IMR-90 (cell line): Measurements from ENCODE around the gene SEPTIN5. TPM values are rescaled to one million over a fixed set of nuclear protein-coding genes. Genes with fewer than 3 reads are reported as not detected.

Experiments
- ATAC-seq: fragments of 200-7000 bp; cut with Tn5 transposase; 2 replicates; pipeline ENCODE4 v1.9.1; 2020; ENCODE audit warnings: low read depth, mild to moderate bottlenecking, moderate library complexity
- BruUV-seq: library from RNA; stranded (reverse); fragments of 400-500 nt; replicated peaks from 2 replicates; lab custom pipeline; 2021; lab: Mats Ljungman, UMichigan
- CTCF ChIA-PET: fragments of 300-600 bp; formaldehyde crosslinking; extraction: SDS; loops from one replicate; lab custom pipeline; 2021; ENCODE audit warnings: antibody characterized with exemption; lab: Yijun Ruan, JAX
- POLR2A ChIA-PET: fragments of 300-600 bp; sonication (Branson Sonifier 250); formaldehyde crosslinking; loops from one replicate; lab custom pipeline; 2022; ENCODE audit warnings: antibody characterized with exemption; ENCODE audit not compliant: unreplicated experiment; lab: Charles Lee
- DNase-seq: peaks from one replicate; pipeline ENCODE4 v3.0.0; 2013
- H2AFZ ChIP-seq: replicated peaks from 2 replicates; pipeline ENCODE3; 2013; ENCODE audit warnings: low read length, mild to moderate bottlenecking; ENCODE audit not compliant: poor library complexity
- H2AK5ac ChIP-seq: 2 replicates; pipeline ENCODE4 v1.6.1; 2013; ENCODE audit warnings: low read depth, low read length, inconsistent platforms
- H2AK9ac ChIP-seq: replicated peaks from 2 replicates; pipeline ENCODE3; 2013; ENCODE audit warnings: mild to moderate bottlenecking, low read depth, low read length, moderate library complexity; ENCODE audit not compliant: poor library complexity
- H2BK120ac ChIP-seq: 2 replicates; pipeline ENCODE4 v1.6.1; 2013; ENCODE audit warnings: low read depth, low read length, inconsistent platforms
- H2BK15ac ChIP-seq: 3 replicates; pipeline ENCODE4 v1.6.1; 2013; ENCODE audit warnings: low read depth, low read length, inconsistent platforms
- H2BK20ac ChIP-seq: 2 replicates; pipeline ENCODE4 v1.6.1; 2013; ENCODE audit warnings: low read depth, mild to moderate bottlenecking, inconsistent platforms, low read length, moderate library complexity
- H2BK5ac ChIP-seq: 2 replicates; pipeline ENCODE4 v1.6.1; 2013; ENCODE audit warnings: mild to moderate bottlenecking, low read depth, low read length, inconsistent platforms; ENCODE audit not compliant: poor library complexity, severe bottlenecking
- H3K14ac ChIP-seq: replicated peaks from 2 replicates; pipeline ENCODE4 v1.6.1; 2013; ENCODE audit warnings: low read depth, low read length, inconsistent platforms
- H3K18ac ChIP-seq: 2 replicates; pipeline ENCODE4 v1.6.1; 2013; ENCODE audit warnings: low read depth, low read length, control low read depth
- H3K23ac ChIP-seq: 2 replicates; pipeline ENCODE4 v1.6.1; 2013; ENCODE audit warnings: low read depth, low read length, inconsistent platforms
- H3K27ac ChIP-seq: 2 replicates; pipeline ENCODE4 v1.5.1; 2013; ENCODE audit warnings: mild to moderate bottlenecking, control low read depth, low read length; ENCODE audit not compliant: insufficient read depth
- H3K27me3 ChIP-seq: 2 replicates; pipeline ENCODE4 v1.6.1; 2013; ENCODE audit warnings: low read length; ENCODE audit not compliant: control insufficient read depth, insufficient read depth
- H3K36me3 ChIP-seq: 2 replicates; pipeline ENCODE4 v1.6.1; 2013; ENCODE audit warnings: low read length, mixed read lengths; ENCODE audit not compliant: control insufficient read depth, insufficient read depth
- H3K4ac ChIP-seq: 2 replicates; pipeline ENCODE4 v1.6.1; 2013; ENCODE audit warnings: low read depth, low read length, inconsistent platforms
- H3K4me1 ChIP-seq: 2 replicates; pipeline ENCODE4 v1.6.1; 2013; ENCODE audit warnings: low read length, mixed read lengths; ENCODE audit not compliant: control insufficient read depth, insufficient read depth
- H3K4me2 ChIP-seq: 2 replicates; pipeline ENCODE4 v1.6.1; 2013; ENCODE audit warnings: low read depth, mild to moderate bottlenecking, control low read depth, low read length, moderate library complexity
- H3K4me3 ChIP-seq: 2 replicates; pipeline ENCODE4 v1.5.1; 2013; ENCODE audit warnings: low read depth, mild to moderate bottlenecking, control low read depth, low read length, moderate library complexity; ENCODE audit not compliant: insufficient read depth
- H3K56ac ChIP-seq: 2 replicates; pipeline ENCODE4 v1.6.1; 2013; ENCODE audit warnings: low read length, inconsistent platforms; ENCODE audit not compliant: insufficient read depth; ENCODE audit errors: extremely low read depth
- H3K79me1 ChIP-seq, 2 experiments: 2 replicates each; pipeline ENCODE4 v1.6.1; 2013; ENCODE audit warnings: low read length in 2 of 2, inconsistent platforms in 1 of 2, low read depth in 1 of 2
- H3K9ac ChIP-seq: 2 replicates; pipeline ENCODE4 v1.6.1; 2013; ENCODE audit warnings: low read depth, low read length, control low read depth
- H3K9me1 ChIP-seq: 2 replicates; pipeline ENCODE4 v1.6.1; 2013; ENCODE audit warnings: low read length, inconsistent platforms; ENCODE audit not compliant: insufficient read depth
- H3K9me3 ChIP-seq: 2 replicates; pipeline ENCODE4 v1.6.1; 2013; ENCODE audit warnings: low read length; ENCODE audit not compliant: control insufficient read depth, insufficient read depth
- H4K20me1 ChIP-seq: 2 replicates; pipeline ENCODE4 v1.6.1; 2013; ENCODE audit warnings: low read length, inconsistent platforms; ENCODE audit not compliant: insufficient read depth
- H4K5ac ChIP-seq: 2 replicates; pipeline ENCODE4 v1.6.1; 2013; ENCODE audit warnings: mild to moderate bottlenecking, low read depth, low read length, control low read depth
- H4K8ac ChIP-seq, 2 experiments: 2 replicates each; pipeline ENCODE4 v1.6.1; 2013; ENCODE audit warnings: low read depth in 2 of 2, low read length in 2 of 2, control low read depth in 1 of 2, inconsistent platforms in 1 of 2
- H4K91ac ChIP-seq: 2 replicates; pipeline ENCODE4 v1.6.1; 2013; ENCODE audit warnings: low read depth, low read length, inconsistent platforms; ENCODE audit not compliant: insufficient read depth
- CHD1 ChIP-seq: IDR thresholded peaks from 2 replicates; pipeline ENCODE4 v1.6.1; 2012; ENCODE audit warnings: low read depth, low read length, improper control_type of control experiment
- CTCF ChIP-seq: conservative IDR thresholded peaks from 2 replicates; pipeline ENCODE4 v1.5.1; 2012; ENCODE audit warnings: mild to moderate bottlenecking, low read depth, low read length, improper control_type of control experiment
- MAZ ChIP-seq: IDR thresholded peaks from 2 replicates; pipeline ENCODE4 v1.6.1; 2012; ENCODE audit warnings: low read depth, mild to moderate bottlenecking, low read length, improper control_type of control experiment, moderate library complexity, borderline replicate concordance
- NFE2L2 ChIP-seq: fragments of 150-350 bp; IDR thresholded peaks from 2 replicates; pipeline ENCODE4 v1.6.1; 2016; ENCODE audit warnings: low read depth, mild to moderate bottlenecking, low read length
- POLR2A ChIP-seq: IDR thresholded peaks from 2 replicates; pipeline ENCODE4 v1.6.1; 2012; ENCODE audit warnings: mild to moderate bottlenecking, low read depth, low read length
- RAD21 ChIP-seq: IDR thresholded peaks from 2 replicates; pipeline ENCODE4 v1.6.1; 2012; ENCODE audit warnings: low read length, improper control_type of control experiment
- SMC3 ChIP-seq: fragments of 150-350 bp; IDR thresholded peaks from 2 replicates; pipeline ENCODE4 v1.6.1; 2016; ENCODE audit warnings: low read depth, mild to moderate bottlenecking, antibody characterized with exemption, low read length, moderate library complexity
- WGBS, 2 experiments: methylation state at CpG; one replicate each; pipeline versions ENCODE4 v1.1.5 to v1.1.7; 2013; ENCODE audit warnings: missing lambda C conversion rate in 2 of 2; ENCODE audit not compliant: insufficient read length in 1 of 2; ENCODE audit errors: extremely low coverage in 2 of 2; 5-methylcytosine and 5-hydroxymethylcytosine counted together
- dilution Hi-C: fragments of 300-500 bp; cut with HindIII; formaldehyde crosslinking; loops from one replicate; pipeline ENCODE4 v1.14.3; 2018; ENCODE audit warnings: low sequenced_read_pairs; ENCODE audit not compliant: unreplicated experiment
- in situ Hi-C: fragments of 300-500 bp; cut with MboI; formaldehyde crosslinking; loops from 3 replicates; pipeline ENCODE4 v1.14.3; 2019; ENCODE audit warnings: low sequenced_read_pairs, inconsistent platforms, mixed read lengths
- intact Hi-C: fragments of 100-400 bp; cut with micrococcal nuclease; formaldehyde crosslinking; loops from 2 replicates; pipeline ENCODE4 v1.10.0; 2022
- polyA plus RNA-seq, 3 experiments: library from polyadenylated mRNA; depleted of rRNA; stranded (reverse); fragments of >200 nt; gene quantifications; 2 replicates each; pipeline ENCODE4 v1.2.3, GENCODE V29; 2012; ENCODE audit warnings: low replicate concordance in 1 of 3
- total RNA-seq: library from RNA; depleted of rRNA; stranded (reverse); fragments of >200 nt; gene quantifications from 2 replicates; pipeline ENCODE4 v1.2.3, GENCODE V29; 2012

SEPTIN5 gene
- total and polyA plus RNA-seq, 2 of the 4 experiments (the other 2 are of a cell fraction), result 16.8 to 20.7 TPM

- Histone ChIP-seq H3K79me1 (no peaks in the 10 kb centered on the region), H3K9me3 (no peaks in the 10 kb centered on the region), H3K14ac (no peak overlapping the region), H3K4ac (no peak overlapping the region), H4K20me1 (no peaks in the 10 kb centered on the region), H2AK5ac (no peak overlapping the region), H3K18ac (no peak overlapping the region), H3K36me3 (no peaks in the 10 kb centered on the region), H3K9me1 (no peaks in the 10 kb centered on the region), H4K91ac (no peak overlapping the region), H3K27ac (no peak overlapping the region), H2AFZ (peak overlapping the region; percentile 24), H3K4me2 (no peak overlapping the region), H3K4me1 (no peaks in the 10 kb centered on the region; the same call in 1 of the 2 replicates), H2BK15ac (no peak overlapping the region), H2BK20ac (no peak overlapping the region), H3K56ac (no peak overlapping the region), H2BK120ac (no peak overlapping the region), H3K9ac (no peak overlapping the region), H2BK5ac (no peak overlapping the region), H4K5ac (no peak overlapping the region), H3K23ac (no peak overlapping the region), H2AK9ac (peak overlapping the region; percentile 5), H3K27me3 (peaks cover 16% of the 10 kb centered on the region), H3K4me3 (no peak overlapping the region), H4K8ac (no peak overlapping the region)
- in situ Hi-C loops, result no loop called here
- TF ChIP-seq MAZ (no peak), CTCF (peak; percentile 52), POLR2A (no peak), NFE2L2 (no peak), SMC3 (peak; percentile 45), RAD21 (peak; percentile 41), CHD1 (no peak)
- ATAC-seq (peak; percentile 69), DNase-seq (no peak)
- POLR2A ChIA-PET, result no interaction called here
- CTCF ChIA-PET, result interaction anchor here (1.5 kb wide), 1 partner anchor 10 kb away, joined by 5 read pairs; no protein-coding TSS in a partner anchor
- 22% methylated on average over 3 of the region's 14 CpGs; no CpG with 5 or more reads in 1 of the 2 experiments for WGBS, 2 experiments
- intact Hi-C loops, result loop anchor here (1.0 kb wide), 1 partner anchor 39 kb away; no protein-coding TSS in a partner anchor
- BruUV-seq, result no TSS peak
- dilution Hi-C loops, result no loop called here
Measured at GRCh38 chr22:19679522-19680101, 34.7 kb upstream of the SEPTIN5 start.
